Dermis blood vessel endothelial cell (primary cell): ENCODE data around the gene PCIF1. TPM values are rescaled to one million over a fixed set of nuclear protein-coding genes. Genes with fewer than 3 reads are reported as not detected.
"Not testable (repeated sequence)": the region's sequence is repeated elsewhere in the genome, so short reads cannot be mapped to it uniquely, and the experiment has no call there.

Experiments
- DNase-seq: peaks from one replicate; pipeline ENCODE4 v3.0.0; 2010
- total RNA-seq: library from RNA; depleted of rRNA; stranded (reverse); fragments of >200 nt; gene quantifications from 2 replicates; pipeline ENCODE4 v1.2.3, GENCODE V29; 2014

The PCIF1 gene
- total RNA-seq, 1 donor from 2014 or later: 13.3 TPM

DNA sequence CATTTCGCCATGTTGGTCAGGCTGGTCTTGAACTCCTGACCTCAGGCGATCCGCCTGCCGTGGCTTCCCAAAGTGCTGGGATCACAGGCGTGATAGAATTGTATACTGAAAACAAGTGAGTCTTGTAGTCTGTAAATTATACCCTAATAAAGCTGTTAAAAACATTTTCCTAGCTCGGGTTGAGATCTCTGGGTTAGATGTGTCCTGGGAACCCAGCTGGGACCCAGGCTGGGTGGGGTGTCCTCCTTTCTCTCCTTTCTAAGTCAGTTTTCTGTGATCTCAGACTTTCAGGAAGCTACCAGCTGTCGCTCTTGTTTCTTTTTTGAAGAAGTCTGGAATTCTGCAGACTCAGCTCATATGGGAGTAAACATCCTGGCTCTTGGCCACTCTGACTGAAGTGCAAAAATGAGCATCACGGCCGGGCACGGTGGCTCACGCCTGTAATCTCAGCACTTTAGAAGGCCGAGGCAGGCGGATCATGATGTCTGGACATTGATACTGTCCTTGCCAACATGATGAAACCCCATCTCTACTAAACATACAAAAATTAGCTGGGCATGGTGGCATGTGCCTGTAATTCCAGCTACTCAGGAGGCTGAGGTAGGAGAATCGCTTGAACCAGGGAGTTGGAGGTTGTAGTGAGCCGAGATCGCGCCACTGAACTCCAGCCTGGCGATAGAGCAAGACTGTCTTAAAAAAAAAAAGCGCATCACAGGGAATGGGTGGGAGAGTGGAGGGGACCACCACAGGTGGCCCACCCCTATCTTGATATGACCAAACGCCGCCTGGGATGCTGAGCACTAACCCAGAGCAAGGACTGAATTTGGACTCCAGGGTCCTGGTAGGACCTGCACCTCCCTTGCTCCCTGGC lies 9.9 kb upstream of the PCIF1 start:
- DNase-seq: peak; percentile 56

DNA sequence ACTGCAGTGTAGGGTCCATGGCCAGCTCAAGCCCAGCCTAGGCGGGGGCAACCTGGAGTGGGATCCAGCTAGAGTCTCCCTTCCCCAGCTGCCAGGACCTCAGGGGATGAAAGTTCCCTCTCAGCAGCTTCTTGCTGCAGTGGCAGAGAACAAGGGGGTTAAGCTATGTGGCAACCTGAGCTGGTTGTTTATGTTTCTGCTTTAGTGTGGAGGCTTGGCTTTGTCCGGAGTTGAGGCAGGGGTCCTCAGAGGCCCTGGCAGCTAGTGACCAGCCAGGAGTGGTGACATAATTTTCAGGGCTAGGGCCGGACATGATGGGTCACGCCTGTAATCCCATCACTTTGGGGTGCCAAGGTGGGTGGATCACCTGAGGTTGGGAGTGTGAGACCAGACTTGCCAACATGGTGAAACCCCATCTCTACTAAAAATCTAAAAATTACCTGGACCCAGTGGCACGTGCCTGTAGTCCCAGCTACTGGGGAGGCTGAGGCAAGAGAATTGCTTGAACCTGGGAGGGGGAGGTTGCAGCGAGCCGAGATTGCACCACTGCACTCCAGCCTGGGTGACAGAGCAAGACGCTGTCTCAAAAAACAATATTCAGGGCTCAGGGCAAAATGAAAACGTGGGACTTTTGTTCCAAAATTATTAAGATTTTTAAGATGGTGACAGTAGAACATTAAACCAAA lies 8.5 kb upstream of the PCIF1 start:
- DNase-seq: no peak

DNA sequence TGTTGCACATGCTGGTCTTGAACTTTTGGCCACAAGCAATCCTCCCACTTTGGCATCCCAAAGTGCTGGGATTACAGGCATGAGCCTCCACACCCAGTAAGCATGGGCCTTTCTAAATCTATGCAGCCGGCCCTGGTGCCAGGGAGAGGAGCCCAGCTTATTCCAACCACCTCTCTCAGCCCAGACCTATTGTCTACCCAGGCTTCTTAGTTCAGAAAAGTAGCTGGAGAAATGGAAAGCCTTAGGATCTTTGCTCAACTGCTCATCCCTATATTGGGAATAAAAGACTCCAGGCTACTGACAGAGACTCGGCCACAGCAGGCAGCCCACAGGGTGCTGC lies 7.8 kb upstream of the PCIF1 start:
- no peak for DNase-seq

DNA sequence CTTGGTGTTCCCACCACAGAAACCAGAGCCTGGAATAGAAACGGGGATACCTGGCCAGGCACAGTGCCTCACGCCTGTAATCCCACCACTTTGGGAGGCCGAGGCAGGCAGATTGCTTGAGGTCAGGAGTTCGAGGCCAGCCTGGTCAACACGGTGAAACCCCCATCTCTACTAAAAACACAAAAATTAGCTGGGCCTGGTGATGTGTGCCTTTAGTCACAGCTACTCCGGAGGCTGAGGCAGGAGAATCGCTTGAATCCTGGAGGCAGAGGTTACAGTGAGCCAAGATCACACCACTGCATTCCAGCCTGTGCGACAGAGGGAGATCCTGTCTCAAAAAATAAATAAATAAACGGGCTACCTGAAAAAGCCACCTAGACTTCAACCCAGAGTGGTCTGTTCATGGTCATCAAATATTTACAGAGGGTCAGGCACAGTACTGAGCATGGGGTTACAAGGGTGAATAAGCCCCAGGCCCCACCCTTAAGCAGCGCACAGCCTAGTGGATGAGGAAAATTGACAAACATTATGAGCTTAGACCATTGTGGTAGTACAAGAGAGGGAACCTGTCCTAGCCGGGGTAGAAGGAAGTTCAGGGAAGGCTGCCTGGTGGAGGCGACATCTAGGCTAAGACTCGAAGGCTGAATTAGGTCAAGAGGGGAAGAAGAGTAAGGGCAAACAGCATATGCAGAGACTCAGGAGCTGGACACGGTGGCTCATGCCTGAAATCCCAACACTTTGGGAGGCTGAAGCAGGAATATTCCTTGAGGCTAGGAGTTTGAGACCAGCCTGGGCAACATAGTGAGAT lies 7.2 kb upstream of the PCIF1 start:
- no peak for DNase-seq

DNA sequence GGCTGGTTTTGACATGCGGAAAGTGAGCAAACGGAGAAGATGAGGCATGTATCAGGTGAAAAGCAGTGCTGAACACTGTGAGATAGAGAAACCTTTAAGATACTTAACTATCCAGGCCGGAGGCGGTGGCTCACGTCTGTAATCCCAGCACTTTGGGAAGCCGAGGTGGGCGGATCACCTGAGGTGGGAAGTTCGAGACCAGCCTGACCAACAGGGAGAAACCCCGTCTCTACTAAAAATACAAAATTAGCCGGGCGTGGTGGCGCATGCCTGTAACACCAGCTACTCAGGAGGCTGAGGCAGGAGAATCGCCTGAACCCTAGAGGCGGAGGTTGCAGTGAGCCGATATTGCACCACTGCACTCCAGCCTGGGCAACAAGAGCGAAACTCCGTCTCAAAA lies 2.8 kb upstream of the PCIF1 start:
- DNase-seq: not testable (repeated sequence)

DNA sequence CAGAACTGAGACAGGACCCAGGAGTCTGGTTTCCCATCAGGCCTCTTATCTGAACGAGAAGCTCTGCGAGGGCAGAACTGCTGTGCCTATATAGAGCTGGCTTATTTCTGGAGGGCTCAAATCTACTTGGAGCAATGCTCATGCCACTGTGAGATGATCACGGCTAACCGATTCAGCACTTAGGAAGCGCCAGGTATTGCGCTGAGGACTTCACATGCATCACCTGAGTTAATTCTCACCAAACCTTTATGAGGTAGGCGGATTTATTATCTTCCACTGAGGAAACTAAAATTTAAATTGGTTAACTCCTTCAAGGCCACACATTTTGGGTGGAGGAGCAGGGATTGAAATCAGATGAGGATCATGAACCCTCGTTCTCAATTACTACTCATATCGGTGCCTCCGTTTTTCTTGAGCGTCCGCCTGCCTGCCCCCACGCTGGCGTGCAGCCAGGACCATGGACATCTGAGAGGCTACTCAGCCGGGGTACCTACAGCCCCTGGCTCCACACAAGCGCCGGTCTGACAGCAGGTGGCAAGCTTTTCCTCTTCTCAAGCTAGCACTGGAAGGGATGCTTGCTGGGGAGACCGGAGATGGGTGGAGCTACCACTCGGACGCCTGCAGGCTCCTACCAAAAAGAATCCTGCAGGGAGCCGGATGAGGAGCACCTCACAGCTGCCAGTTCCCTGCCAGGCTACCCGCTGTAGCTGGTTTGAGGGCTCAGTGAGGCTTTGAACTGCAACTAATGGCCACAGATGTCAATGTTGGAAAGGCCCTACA lies 1.0 kb upstream of the PCIF1 start:
- DNase-seq: peak; percentile 79

DNA sequence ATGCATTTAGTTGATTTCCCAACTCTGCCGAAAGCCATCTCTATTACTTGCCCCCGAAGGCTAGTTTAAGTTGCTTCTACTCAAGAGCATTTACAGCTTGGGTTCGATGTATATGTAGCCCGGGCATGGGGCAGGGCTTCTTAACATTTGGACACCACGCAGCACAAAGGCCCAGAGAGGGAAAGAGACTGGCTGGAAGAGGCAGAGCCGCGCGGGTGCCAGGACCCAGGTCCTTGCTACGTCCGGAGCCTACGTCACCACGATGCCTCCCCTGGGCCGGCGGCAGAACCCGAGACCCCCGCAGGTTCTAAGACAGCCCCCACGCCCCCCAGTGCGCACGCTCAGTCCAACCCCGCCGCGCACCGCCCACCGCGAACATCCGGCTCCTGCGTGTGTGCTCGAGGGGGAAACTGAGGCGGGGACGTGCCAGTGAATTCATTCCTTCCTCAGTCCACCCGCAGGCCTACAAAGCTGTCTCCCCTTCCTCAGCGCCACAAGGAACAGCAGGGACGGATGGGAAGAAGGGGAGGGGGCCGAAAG lies 367 bp upstream of the PCIF1 start:
- peak; percentile 49 for DNase-seq

DNA sequence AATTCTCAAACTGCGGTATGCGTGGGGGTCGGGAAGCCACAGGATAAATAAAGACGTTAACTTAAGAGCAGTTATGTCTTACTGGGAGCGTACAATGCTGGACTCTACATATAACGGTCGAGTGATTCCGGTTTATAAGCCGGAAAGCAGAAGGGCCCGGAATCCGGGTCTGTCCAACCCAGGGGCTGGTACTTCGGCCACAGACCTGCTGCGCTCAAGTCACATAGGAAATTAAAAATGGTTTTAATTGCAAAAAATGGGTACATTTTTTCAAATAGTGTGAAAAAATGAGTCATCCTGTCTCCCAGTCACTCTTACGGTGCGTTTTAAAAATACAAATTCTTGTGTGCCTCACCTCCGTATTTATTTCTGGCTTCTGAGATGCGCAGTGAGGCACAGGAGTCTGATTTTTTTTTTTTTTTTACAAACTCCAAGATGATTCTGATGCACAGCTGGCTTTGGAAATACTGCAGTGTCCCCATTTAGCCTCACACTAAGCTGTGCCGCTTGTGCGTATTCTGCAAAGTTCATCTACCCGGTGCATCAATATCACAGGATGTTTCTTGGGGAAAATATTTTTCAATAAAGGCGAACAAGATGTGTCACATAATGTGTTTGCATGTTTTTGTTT lies 1.0 kb downstream of the PCIF1 start:
- no peak for DNase-seq

DNA sequence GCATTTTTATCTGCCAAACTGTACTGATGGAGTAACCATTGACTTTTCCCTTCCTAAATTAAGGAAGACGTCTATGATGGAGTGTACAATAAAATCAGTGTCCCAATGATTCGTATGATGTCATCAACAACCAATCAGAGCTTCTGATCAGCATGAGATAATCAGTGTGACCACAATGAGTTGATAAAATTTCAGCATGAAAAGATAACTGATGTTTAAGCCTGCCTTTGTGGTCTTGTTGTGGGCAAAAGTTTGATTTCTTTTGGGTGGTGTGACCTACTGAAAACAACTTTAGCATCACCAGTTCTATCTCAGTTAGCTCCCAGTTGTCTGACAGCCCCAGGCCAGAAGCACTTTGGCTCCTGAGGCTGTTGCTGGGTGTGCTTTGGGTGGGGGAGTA lies 3.3 kb downstream of the PCIF1 start:
- no peak for DNase-seq

DNA sequence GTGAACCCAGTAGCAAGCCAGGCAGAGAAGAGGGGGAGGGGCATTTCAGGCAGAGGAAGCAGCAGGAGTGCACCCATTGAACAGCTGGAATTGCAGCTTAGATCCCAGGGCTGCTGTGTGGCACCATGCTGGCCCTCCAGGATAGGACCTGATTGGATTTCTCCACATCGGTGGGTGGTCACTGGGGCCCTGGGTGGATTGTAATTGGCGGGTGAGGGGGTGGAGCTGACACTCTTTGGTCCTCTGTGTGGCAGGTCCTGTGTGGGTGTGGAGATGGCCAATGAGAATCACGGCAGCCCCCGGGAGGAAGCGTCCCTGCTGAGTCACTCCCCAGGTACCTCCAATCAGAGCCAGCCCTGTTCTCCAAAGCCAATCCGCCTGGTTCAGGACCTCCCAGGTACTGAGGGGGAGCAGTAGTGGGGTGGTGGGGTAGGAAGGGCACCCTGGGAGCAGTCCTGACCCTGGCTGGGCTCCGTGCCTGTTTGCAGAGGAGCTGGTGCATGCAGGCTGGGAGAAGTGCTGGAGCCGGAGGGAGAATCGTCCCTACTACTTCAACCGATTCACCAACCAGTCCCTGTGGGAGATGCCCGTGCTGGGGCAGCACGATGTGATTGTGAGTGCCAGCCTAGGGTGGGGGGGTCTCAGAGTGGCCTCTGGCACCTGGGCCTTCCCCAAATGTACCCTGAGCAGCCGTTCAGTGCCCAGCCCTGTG lies 4.4 kb downstream of the PCIF1 start:
- no peak for DNase-seq

DNA sequence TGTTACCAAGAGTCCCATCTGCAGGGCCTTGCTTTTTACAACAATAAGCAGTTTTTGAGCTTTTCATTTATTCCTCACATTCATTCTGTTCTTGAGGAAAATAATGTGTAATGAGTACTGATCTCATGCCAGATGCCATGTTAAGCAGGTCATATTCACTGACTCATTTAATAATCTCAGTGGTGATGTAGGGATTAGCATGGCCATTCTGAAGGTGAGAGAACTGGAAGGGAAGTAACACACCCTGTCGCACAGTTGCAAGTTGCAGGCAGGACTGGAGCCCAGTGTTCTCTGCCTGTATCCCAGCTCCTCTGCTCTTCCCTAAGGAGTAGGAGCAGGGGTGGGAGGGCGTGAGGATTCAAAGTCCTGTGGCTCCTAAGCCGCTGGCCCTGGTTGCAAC lies 5.6 kb downstream of the PCIF1 start:
- no peak for DNase-seq

DNA sequence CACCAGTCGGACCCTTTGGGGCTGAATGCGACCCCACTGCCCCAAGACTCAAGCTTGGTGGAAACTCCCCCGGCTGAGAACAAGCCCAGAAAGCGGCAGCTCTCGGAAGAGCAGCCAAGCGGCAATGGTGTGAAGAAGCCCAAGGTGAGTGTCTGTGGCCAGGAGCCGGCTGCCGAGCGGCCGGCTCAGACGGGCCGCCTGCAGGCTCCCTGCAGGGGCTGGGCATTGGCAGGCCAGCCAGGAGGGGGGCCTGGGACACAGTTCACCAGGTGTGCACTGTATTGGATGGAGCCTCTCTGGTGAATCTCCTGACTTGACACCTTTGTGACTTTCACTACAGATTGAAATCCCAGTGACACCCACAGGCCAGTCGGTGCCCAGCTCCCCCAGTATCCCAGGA lies 6.0 kb downstream of the PCIF1 start:
- DNase-seq: no peak

DNA sequence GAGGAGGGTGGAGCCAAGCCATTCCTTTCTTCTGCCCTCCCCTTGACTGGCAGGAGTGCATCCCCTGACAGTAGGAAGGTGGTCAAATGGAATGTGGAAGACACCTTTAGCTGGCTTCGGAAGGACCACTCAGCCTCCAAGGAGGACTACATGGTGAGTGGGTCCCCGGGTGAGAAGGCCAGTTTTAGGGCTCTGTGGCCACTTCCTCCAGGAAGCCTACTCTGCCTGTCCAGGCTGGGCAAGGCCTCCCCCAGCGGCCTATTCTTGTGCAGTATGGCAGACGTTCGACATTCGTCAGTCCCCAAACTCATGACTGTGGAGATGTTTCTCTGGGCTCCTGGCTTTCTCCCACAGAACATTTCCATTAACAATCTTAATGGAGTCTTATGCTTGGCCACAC lies 9.1 kb downstream of the PCIF1 start:
- no peak for DNase-seq

DNA sequence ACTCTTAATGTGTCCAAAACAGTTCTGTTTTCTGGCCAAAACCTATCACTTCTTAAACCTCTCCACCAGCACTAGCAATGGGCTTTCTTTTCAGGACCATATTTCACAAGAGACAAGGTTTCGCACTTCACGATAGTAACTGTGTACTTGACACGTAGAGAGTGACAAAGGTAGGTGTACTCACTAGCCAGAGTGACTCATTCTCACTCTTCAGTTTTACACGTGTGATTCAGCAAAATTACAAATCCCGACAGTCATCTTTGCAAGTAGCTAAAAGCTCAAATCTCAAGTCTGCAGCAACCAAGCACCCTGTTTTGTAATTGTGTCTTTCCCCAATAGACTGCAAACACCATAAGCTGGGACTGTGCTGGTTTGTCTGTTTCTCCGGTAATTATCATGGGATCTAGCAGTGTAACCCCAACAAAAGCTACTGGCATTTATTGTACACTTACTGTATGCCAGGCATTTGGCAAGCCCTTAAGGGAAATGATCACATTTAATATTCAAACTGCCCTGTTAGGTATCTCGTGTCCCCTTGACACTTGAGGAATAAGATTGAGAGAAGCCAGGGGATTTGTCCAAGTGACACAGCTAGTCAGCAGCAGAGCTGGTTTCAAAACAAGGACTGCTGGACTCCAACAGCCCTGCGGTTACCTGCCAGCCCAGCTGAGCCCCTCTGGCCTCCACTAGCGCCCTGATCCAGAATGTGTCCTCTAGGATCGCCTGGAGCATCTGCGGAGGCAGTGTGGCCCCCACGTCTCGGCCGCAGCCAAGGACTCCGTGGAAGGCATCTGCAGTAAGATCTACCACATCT lies 9.9 kb downstream of the PCIF1 start:
- DNase-seq: no peak

DNA sequence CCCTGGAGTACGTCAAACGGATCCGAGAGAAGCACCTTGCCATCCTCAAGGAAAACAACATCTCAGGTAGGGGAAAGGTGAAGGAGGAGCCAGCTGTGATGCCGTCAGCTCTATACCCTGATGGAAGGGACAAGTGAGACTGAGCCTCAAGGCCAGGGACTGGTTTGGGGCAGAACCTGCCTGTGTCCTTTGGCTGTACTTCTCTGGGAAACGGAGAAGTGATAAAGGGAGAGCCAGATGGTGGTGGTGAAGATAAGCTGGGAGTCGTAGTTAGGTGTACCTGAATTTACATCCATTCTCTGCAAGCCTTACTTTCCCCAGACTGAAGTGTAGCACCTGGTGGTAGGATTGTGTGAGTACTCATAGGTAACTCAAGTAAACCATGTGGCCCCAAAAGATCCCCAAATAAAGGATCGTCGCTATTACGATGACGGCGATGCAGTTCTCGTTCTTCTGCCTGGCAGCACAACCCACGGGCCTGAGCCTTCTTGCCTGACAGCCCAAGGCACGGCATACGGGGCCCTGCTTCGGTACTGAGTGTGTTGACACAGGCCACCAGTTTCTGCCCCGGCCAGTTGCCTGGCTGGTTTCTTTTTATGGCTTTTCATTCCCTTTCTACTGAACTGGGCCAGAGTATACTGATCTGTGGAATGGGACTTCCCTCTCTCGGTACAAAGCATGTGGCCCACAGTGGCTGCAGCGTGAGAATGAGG lies 10.6 kb downstream of the PCIF1 start:
- DNase-seq: no peak

DNA sequence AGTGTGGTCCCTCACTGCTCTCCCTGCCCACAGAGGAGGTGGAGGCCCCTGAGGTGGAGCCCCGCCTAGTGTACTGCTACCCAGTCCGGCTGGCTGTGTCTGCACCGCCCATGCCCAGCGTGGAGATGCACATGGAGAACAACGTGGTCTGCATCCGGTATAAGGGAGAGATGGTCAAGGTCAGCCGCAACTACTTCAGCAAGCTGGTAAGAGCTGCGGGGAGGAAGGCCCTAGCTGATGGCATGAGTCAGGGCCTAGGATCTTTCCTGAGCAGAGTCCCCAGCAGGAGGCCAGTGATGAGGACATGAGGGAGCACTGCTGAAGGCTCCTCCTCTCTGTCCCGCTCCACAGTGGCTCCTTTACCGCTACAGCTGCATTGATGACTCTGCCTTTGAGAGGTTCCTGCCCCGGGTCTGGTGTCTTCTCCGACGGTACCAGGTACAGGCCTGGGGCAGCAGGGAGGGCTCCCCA lies 11.2 kb downstream of the PCIF1 start:
- no peak for DNase-seq

DNA sequence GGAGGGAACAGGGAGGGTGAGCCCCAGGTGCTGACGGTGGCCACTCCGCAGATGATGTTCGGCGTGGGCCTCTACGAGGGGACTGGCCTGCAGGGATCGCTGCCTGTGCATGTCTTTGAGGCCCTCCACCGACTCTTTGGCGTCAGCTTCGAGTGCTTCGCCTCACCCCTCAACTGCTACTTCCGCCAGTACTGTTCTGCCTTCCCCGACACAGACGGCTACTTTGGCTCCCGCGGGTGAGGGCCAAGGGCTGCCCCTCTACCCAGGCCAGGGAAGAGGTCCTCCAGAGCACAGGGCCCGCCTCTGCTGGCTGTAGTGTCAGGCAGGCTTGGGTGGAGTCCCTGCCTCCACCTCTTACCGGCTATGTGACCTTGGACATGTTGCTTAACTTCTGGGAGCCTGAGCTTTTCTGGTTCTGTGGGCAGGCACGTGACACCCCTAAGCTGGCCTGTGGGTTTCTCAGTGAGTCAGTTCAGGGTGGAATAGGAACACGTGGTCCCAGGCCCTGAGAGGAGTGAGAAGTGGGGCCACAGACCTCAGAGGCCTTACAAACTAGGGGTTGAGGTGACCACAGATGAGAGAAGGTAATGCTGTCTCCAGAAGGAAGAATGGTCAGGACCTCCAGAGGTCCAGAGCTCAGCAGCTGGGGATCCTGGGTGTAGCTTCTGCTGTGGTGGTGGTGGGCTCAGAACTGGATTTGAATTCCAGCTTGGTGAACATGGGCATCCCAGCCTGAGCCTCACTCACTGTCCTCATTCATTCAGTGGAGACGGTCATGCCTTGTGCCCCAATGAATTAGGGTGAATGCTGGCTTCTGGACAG lies 11.9 kb downstream of the PCIF1 start:
- DNase-seq: no peak

DNA sequence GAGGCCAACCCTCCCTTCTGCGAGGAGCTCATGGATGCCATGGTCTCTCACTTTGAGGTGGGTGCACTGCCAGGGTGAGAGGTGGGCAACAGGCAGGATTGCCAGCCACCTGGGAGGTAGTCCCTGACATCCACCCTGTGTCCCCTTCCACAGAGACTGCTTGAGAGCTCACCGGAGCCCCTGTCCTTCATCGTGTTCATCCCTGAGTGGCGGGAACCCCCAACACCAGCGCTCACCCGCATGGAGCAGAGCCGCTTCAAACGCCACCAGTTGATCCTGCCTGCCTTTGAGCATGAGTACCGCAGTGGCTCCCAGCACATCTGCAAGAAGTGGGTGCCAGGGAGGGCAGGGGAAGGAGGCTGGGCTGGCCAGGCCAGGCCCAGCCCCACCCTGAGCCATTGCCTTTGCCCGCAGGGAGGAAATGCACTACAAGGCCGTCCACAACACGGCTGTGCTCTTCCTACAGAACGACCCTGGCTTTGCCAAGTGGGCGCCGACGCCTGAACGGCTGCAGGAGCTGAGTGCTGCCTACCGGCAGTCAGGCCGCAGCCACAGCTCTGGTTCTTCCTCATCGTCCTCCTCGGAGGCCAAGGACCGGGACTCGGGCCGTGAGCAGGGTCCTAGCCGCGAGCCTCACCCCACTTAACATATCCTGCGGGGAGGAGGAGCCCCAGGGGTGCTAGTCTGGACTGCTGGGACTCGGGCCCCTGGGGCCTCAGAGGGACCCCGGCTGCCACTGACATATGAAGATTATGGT lies 12.8 kb downstream of the PCIF1 start:
- no peak for DNase-seq
